Neural cell (in vitro differentiated cells): ENCODE results near the gene CTRB2. TPM values are rescaled to one million over a fixed set of nuclear protein-coding genes. Genes with fewer than 3 reads are reported as not detected.

ENCODE experiments used
- H2AFZ ChIP-seq: fragments of 200-600, 300-800 bp; sonication (generic), shearing (Covaris generic); 2 replicates; pipeline ENCODE4 v1.6.0; 2014; ENCODE audit warnings: low read depth, mild to moderate bottlenecking, antibody characterized with exemption, low read length, moderate library complexity
- H3F3A ChIP-seq: fragments of 200-600 bp; shearing (Covaris generic); 2 replicates; pipeline ENCODE4 v1.6.1; 2016; ENCODE audit warnings: mild to moderate bottlenecking, moderate library complexity, mixed read lengths, antibody characterized with exemption, low read length; ENCODE audit not compliant: insufficient read depth, poor library complexity, severe bottlenecking
- H3K27ac ChIP-seq: fragments of 200-600, 300-800 bp; sonication (generic), shearing (Covaris generic); 2 replicates; pipeline ENCODE4 v1.5.1; 2014; ENCODE audit warnings: mild to moderate bottlenecking, low read length, moderate library complexity
- H3K27me3 ChIP-seq: fragments of 300-800, 200-600 bp; sonication (generic), shearing (Covaris generic); 2 replicates; pipeline ENCODE4 v1.6.0; 2014; ENCODE audit warnings: mild to moderate bottlenecking, low read depth, low read length, moderate library complexity; ENCODE audit not compliant: insufficient read depth
- H3K36me3 ChIP-seq: fragments of 300-800, 200-600 bp; sonication (generic), shearing (Covaris generic); 2 replicates; pipeline ENCODE4 v1.5.1; 2014; ENCODE audit warnings: mild to moderate bottlenecking, antibody characterized with exemption, low read length, moderate library complexity; ENCODE audit not compliant: insufficient read depth
- H3K4me2 ChIP-seq: fragments of 300-800, 200-600 bp; sonication (generic), shearing (Covaris generic); 2 replicates; pipeline ENCODE4 v1.6.0; 2014; ENCODE audit warnings: mild to moderate bottlenecking, low read length
- H3K4me3 ChIP-seq: fragments of 300-800, 200-600 bp; sonication (generic), shearing (Covaris generic); 2 replicates; pipeline ENCODE4 v1.5.1; 2014; ENCODE audit warnings: mild to moderate bottlenecking, low read length, moderate library complexity
- H3K79me2 ChIP-seq: fragments of 200-600 bp; shearing (Covaris generic); replicated peaks from 2 replicates; pipeline ENCODE4 v1.6.0; 2014; ENCODE audit warnings: mild to moderate bottlenecking, low read length, moderate library complexity; ENCODE audit not compliant: insufficient read depth
- H3K9ac ChIP-seq: fragments of 300-800, 200-600 bp; sonication (generic), shearing (Covaris generic); 2 replicates; pipeline ENCODE4 v1.6.1; 2016; ENCODE audit warnings: mild to moderate bottlenecking, low read length, mixed read lengths
- H3K9me2 ChIP-seq: fragments of 200-600 bp; shearing (Covaris generic); 2 replicates; pipeline ENCODE4 v1.6.1; 2016; ENCODE audit warnings: mild to moderate bottlenecking, low read length, mixed read lengths; ENCODE audit not compliant: insufficient read depth
- H3K9me3 ChIP-seq: fragments of 200-600, 300-800 bp; sonication (generic), shearing (Covaris generic); 2 replicates; pipeline ENCODE4 v1.6.1; 2016; ENCODE audit warnings: mild to moderate bottlenecking, mixed run types, low read length, moderate library complexity, mixed read lengths
- H4K20me1 ChIP-seq: fragments of 200-600 bp; shearing (Covaris generic); 2 replicates; pipeline ENCODE4 v1.6.1; 2016; ENCODE audit warnings: mild to moderate bottlenecking, mixed run types; ENCODE audit not compliant: insufficient read depth
- CTCF ChIP-seq: fragments of 450-650 bp; IDR thresholded peaks from 2 replicates; pipeline ENCODE4 v1.5.1; 2014; ENCODE audit warnings: antibody characterized with exemption, mild to moderate bottlenecking, moderate library complexity; ENCODE audit not compliant: poor library complexity, severe bottlenecking
- EP300 ChIP-seq: fragments of 450-650 bp; conservative IDR thresholded peaks from 2 replicates; pipeline ENCODE4 v1.6.1; 2014; ENCODE audit warnings: antibody characterized with exemption, mild to moderate bottlenecking, moderate library complexity; ENCODE audit not compliant: poor library complexity, severe bottlenecking
- EZH2 ChIP-seq: fragments of 200-600, 300-800 bp; shearing (Covaris generic), sonication (generic); IDR thresholded peaks from 2 replicates; pipeline ENCODE4 v1.6.1; 2014; ENCODE audit warnings: antibody characterized with exemption, low read length, borderline replicate concordance, mild to moderate bottlenecking; ENCODE audit not compliant: insufficient read depth, poor library complexity, severe bottlenecking
- MXI1 ChIP-seq: fragments of 450-650 bp; conservative IDR thresholded peaks from 2 replicates; pipeline ENCODE4 v1.6.1; 2014; ENCODE audit warnings: antibody characterized with exemption, mild to moderate bottlenecking; ENCODE audit not compliant: poor library complexity, severe bottlenecking
- POLR2AphosphoS5 ChIP-seq: IDR thresholded peaks from 2 replicates; pipeline ENCODE4 v1.6.1; 2012
- RAD21 ChIP-seq: fragments of 450-650 bp; conservative IDR thresholded peaks from 2 replicates; pipeline ENCODE4 v1.6.1; 2014; ENCODE audit warnings: antibody characterized with exemption, mild to moderate bottlenecking, moderate library complexity
- REST ChIP-seq: IDR thresholded peaks from 2 replicates; pipeline ENCODE4 v1.6.1; 2012; ENCODE audit warnings: borderline replicate concordance
- SMC3 ChIP-seq: fragments of 450-650 bp; conservative IDR thresholded peaks from 2 replicates; pipeline ENCODE4 v1.6.1; 2014; ENCODE audit warnings: antibody characterized with exemption, mild to moderate bottlenecking, moderate library complexity; ENCODE audit not compliant: poor library complexity
- TAF1 ChIP-seq: IDR thresholded peaks from 2 replicates; pipeline ENCODE4 v1.6.1; 2012; ENCODE audit warnings: low read depth
- polyA plus RNA-seq: library from polyadenylated mRNA; depleted of rRNA; stranded (reverse); fragments of >200 nt; gene quantifications from 2 replicates; pipeline ENCODE4 v1.2.3, GENCODE V29; 2014

The CTRB2 gene
- polyA plus RNA-seq, 1 donor from 2014 or later, result not detected

GRCh38 chr16:75176926-75177325 is 30.0 kb downstream of the CTRB2 start:
- TF ChIP-seq POLR2AphosphoS5 (no peak), RAD21 (no peak), EZH2 (no peak), MXI1 (no peak), CTCF (no peak), EP300 (no peak)
- H3K27me3 ChIP-seq, result no peaks in the 10 kb centered on the region
- H3K79me2 ChIP-seq, result no peaks in the 10 kb centered on the region
- H3K27ac ChIP-seq, result no peak overlapping the region
- no peak overlapping the region for H3K4me3 ChIP-seq
- no peak overlapping the region for H3K4me2 ChIP-seq
- no peaks in the 10 kb centered on the region for H3F3A ChIP-seq
- H4K20me1 ChIP-seq, result no peaks in the 10 kb centered on the region
- H3K36me3 ChIP-seq, result peaks cover 12% of the 10 kb centered on the region
- H2AFZ ChIP-seq, result no peak overlapping the region
- no peak overlapping the region for H3K9ac ChIP-seq
- H3K9me2 ChIP-seq, result no peaks in the 10 kb centered on the region
- peaks cover 13% of the 10 kb centered on the region for H3K9me3 ChIP-seq

- TF ChIP-seq EP300, result no peak
- no peak for TF ChIP-seq MXI1
- TF ChIP-seq SMC3, result no peak
- TF ChIP-seq CTCF, result no peak
- TF ChIP-seq REST, result no peak
- TF ChIP-seq TAF1, result no peak
- no peak for TF ChIP-seq POLR2AphosphoS5
- TF ChIP-seq RAD21, result no peak
- TF ChIP-seq EZH2, result no peak
- Histone ChIP-seq H3K79me2 (no peaks in the 10 kb centered on the region), H3K9me2 (no peaks in the 10 kb centered on the region), H3K27me3 (no peaks in the 10 kb centered on the region), H3K9ac (no peak overlapping the region), H3K36me3 (peaks cover 24% of the 10 kb centered on the region), H3F3A (no peaks in the 10 kb centered on the region), H3K4me3 (no peak overlapping the region), H2AFZ (no peak overlapping the region), H3K27ac (no peak overlapping the region), H4K20me1 (no peaks in the 10 kb centered on the region), H3K9me3 (peaks cover 22% of the 10 kb centered on the region), H3K4me2 (no peak overlapping the region)
Observed at GRCh38 chr16:75175074-75175473, 31.9 kb downstream of the CTRB2 start.
